Peyer's patch (tissue), 4 donors: ENCODE data around the gene EPHB2. TPM values are rescaled to one million over a fixed set of nuclear protein-coding genes. Genes with fewer than 3 reads are reported as not detected.

Source experiments
- DNase-seq, 3 donors: peaks; one replicate each; pipeline ENCODE4 v3.0.0-alpha.2; 2017 to 2019
- H3K27ac ChIP-seq, 4 donors: fragments of 200-600 bp; sonication (generic); one replicate each; pipeline ENCODE4 v1.5.1; 2016 to 2019
- H3K27me3 ChIP-seq, 2 donors: fragments of 200-600 bp; sonication (generic); one replicate each; pipeline ENCODE4 v1.5.1; 2019
- H3K36me3 ChIP-seq, 3 donors: fragments of 200-600 bp; sonication (generic); one replicate each; pipeline ENCODE4 v1.5.1; 2016 to 2019
- H3K4me1 ChIP-seq, 4 donors: fragments of 200-600 bp; sonication (generic); one replicate each; pipeline ENCODE4 v1.5.1; 2016 to 2019
- H3K4me3 ChIP-seq, 4 donors: fragments of 200-600 bp; sonication (generic); 1 replicate in 3 of 4; 2 replicates in 1 of 4; pipeline ENCODE4 v1.5.1; 2016 to 2019; ENCODE audit warnings: mild to moderate bottlenecking in 1 of 4
- H3K9me3 ChIP-seq, 4 donors: fragments of 200-600 bp; sonication (generic); one replicate each; pipeline ENCODE4 v1.5.1; 2016 to 2019; ENCODE audit warnings: mild to moderate bottlenecking in 1 of 4
- POLR2A ChIP-seq, 2 donors: fragments of 450-650 bp; IDR thresholded peaks; one replicate each; pipeline ENCODE4 v1.5.1; 2017; ENCODE audit warnings: antibody characterized with exemption in 2 of 2, mild to moderate bottlenecking in 2 of 2, moderate library complexity in 2 of 2
- total RNA-seq, 4 donors: library from RNA; depleted of rRNA; stranded (reverse); fragments of >200 nt; gene quantifications; one replicate each; pipeline ENCODE4 v1.1.0, GENCODE V29; 2016
- TF ChIP-seq, protein P1 (sequence below), 6 experiments: fragments of 450-650 bp in 4 of 6; fragments of 200-600 bp in 2 of 6; sonication (generic) in 1 of 6; IDR thresholded peaks; one replicate each; pipeline ENCODE4 v1.5.1; 2017 to 2019; ENCODE audit warnings: antibody characterized with exemption in 6 of 6, mild to moderate bottlenecking in 3 of 6, moderate library complexity in 1 of 6

The EPHB2 gene
- total RNA-seq, 4 donors from 2014 or later = 24.5 to 71.0 (median 53.9) TPM

- Histone ChIP-seq H3K27ac (no peak overlapping the region), H3K36me3 (no peaks in the 10 kb centered on the region), H3K4me1 (no peaks in the 10 kb centered on the region), H3K4me3 (no peak overlapping the region), H3K27me3 (no peaks in the 10 kb centered on the region), H3K9me3 (no peaks in the 10 kb centered on the region)
- DNase-seq = no peak
- TF ChIP-seq POLR2A (IDR thresholded peaks at IDR 0.05) = no peak
- TF ChIP-seq, protein P1, sequence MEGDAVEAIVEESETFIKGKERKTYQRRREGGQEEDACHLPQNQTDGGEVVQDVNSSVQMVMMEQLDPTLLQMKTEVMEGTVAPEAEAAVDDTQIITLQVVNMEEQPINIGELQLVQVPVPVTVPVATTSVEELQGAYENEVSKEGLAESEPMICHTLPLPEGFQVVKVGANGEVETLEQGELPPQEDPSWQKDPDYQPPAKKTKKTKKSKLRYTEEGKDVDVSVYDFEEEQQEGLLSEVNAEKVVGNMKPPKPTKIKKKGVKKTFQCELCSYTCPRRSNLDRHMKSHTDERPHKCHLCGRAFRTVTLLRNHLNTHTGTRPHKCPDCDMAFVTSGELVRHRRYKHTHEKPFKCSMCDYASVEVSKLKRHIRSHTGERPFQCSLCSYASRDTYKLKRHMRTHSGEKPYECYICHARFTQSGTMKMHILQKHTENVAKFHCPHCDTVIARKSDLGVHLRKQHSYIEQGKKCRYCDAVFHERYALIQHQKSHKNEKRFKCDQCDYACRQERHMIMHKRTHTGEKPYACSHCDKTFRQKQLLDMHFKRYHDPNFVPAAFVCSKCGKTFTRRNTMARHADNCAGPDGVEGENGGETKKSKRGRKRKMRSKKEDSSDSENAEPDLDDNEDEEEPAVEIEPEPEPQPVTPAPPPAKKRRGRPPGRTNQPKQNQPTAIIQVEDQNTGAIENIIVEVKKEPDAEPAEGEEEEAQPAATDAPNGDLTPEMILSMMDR (IDR thresholded peaks at IDR 0.05) = no peak
Observed at GRCh38 chr1:22800629-22801028, 90.0 kb downstream of the EPHB2 start.

DNA sequence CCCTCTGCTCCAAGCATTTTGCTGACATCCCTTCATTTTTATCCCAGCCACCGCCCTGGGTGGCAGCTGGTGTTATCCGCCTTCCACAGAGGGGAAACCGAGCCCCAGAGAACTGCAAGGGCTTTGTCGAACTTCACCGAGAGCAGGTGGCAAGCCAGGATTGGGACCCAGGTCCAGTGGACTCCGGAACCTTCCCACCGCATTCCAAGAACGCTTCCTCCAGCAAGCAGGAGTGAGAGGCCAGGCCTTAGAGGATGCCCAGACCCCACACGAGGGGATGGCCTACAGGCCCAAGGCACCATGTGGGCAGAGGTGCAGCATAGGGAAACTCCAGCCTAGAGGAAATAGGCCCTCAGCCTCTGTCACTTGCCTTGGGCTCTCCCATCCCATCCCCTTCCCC, 90.7 kb downstream of the EPHB2 start:
- Histone ChIP-seq H3K36me3 (no peaks in the 10 kb centered on the region), H3K27ac (no peak overlapping the region), H3K4me1 (no peaks in the 10 kb centered on the region), H3K9me3 (no peaks in the 10 kb centered on the region), H3K27me3 (no peaks in the 10 kb centered on the region), H3K4me3 (no peak overlapping the region)
- no peak for TF ChIP-seq POLR2A (IDR thresholded peaks at IDR 0.05)
- TF ChIP-seq, protein P1 (IDR thresholded peaks at IDR 0.05) = no peak
- DNase-seq = no peak

DNA sequence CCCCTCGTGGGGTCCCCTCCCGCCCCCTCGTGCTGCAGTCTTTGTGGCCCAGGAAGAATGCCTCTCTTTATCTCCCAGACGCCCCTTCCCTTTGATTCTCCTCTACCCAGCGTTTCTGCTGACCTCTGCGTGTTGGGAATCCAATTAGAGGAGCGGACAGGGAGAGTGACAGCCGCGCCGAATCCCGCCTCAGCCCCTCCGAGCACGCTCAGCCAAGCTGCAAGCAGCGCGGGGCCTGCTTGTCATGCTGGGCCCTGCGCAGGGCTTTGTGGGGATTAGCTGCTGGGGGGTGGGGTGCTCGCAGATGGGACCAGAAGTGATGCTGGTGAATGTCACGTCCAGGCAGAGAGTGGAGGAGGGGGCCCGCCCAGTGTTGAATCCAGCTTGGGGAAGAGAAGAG, 91.1 kb downstream of the EPHB2 start:
- H3K27ac ChIP-seq = no peak overlapping the region
- H3K27me3 ChIP-seq = no peaks in the 10 kb centered on the region
- no peak overlapping the region for H3K4me3 ChIP-seq
- H3K9me3 ChIP-seq = no peaks in the 10 kb centered on the region
- no peaks in the 10 kb centered on the region for H3K4me1 ChIP-seq
- DNase-seq = no peak
- TF ChIP-seq, protein P1 (IDR thresholded peaks at IDR 0.05) = no peak
- no peak for TF ChIP-seq POLR2A (IDR thresholded peaks at IDR 0.05)
- H3K36me3 ChIP-seq = no peaks in the 10 kb centered on the region

DNA sequence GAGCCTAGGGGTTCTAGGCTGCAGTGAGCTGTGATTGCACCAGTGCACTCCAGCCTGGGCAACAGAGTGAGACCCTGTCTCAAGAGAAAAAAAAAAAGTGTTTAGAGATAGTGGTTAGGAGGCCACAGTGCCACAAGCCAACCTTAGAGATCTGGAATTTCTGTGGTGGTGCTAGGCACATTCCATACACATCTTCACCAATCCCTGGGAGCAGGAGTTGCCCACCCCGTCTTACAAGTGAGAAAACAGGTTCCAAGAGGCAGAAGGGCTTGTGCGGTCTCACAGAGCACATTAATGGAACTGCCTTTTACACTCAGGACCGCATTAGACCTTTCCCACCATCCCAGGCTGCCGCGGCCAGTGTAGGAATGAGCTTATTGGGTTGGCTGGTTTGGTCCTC, 93.2 kb downstream of the EPHB2 start:
- Histone ChIP-seq H3K4me1 (no peaks in the 10 kb centered on the region), H3K27me3 (no peaks in the 10 kb centered on the region), H3K4me3 (no peak overlapping the region), H3K36me3 (no peaks in the 10 kb centered on the region), H3K27ac (no peak overlapping the region), H3K9me3 (no peaks in the 10 kb centered on the region)
- TF ChIP-seq, protein P1 (IDR thresholded peaks at IDR 0.05) = no peak
- TF ChIP-seq POLR2A (IDR thresholded peaks at IDR 0.05) = no peak
- no peak for DNase-seq

GRCh38 chr1:22804406-22804805, 93.8 kb downstream of the EPHB2 start:
- no peak for TF ChIP-seq POLR2A (IDR thresholded peaks at IDR 0.05)
- TF ChIP-seq, protein P1 (IDR thresholded peaks at IDR 0.05) = no peak
- Histone ChIP-seq H3K4me3 (no peak overlapping the region), H3K9me3 (no peaks in the 10 kb centered on the region), H3K27me3 (no peaks in the 10 kb centered on the region), H3K4me1 (peaks cover 0 to 3% (median 0%) of the 10 kb centered on the region in 4 donors), H3K27ac (no peak overlapping the region), H3K36me3 (no peaks in the 10 kb centered on the region)
- no peak for DNase-seq
